Smooth muscle cell (in vitro differentiated cells): ENCODE measurements around the gene ACTG2. TPM values are rescaled to one million over a fixed set of nuclear protein-coding genes. Genes with fewer than 3 reads are reported as not detected.

Source experiments
- DNase-seq: peaks from one replicate; lab custom pipeline; 2025; ENCODE audit not compliant: unreplicated experiment; lab: John Stamatoyannopoulos, UW
- H2AFZ ChIP-seq: fragments of 200-600 bp; sonication (generic); 2 replicates; pipeline ENCODE4 v1.6.0; 2016; ENCODE audit warnings: antibody characterized with exemption, low read depth, mild to moderate bottlenecking
- H3F3A ChIP-seq: fragments of 200-600 bp; sonication (generic); 2 replicates; pipeline ENCODE4 v1.6.0; 2017; ENCODE audit warnings: antibody characterized with exemption, low read depth
- H3K27ac ChIP-seq: fragments of 200-600 bp; sonication (generic); 2 replicates; pipeline ENCODE4 v1.5.1; 2016; ENCODE audit warnings: low read depth, mild to moderate bottlenecking
- H3K27me3 ChIP-seq: fragments of 200-600 bp; sonication (generic); 2 replicates; pipeline ENCODE4 v1.6.1; 2016; ENCODE audit warnings: low read depth, mild to moderate bottlenecking
- H3K36me3 ChIP-seq: fragments of 200-600 bp; sonication (generic); 2 replicates; pipeline ENCODE4 v1.5.1; 2016; ENCODE audit warnings: low read depth
- H3K4me1 ChIP-seq: fragments of 200-600 bp; sonication (generic); 2 replicates; pipeline ENCODE4 v1.5.1; 2016; ENCODE audit warnings: low read depth
- H3K4me2 ChIP-seq: fragments of 200-600 bp; sonication (generic); 2 replicates; pipeline ENCODE4 v1.6.0; 2016; ENCODE audit warnings: mild to moderate bottlenecking
- H3K4me3 ChIP-seq: fragments of 200-600 bp; sonication (generic); 2 replicates; pipeline ENCODE4 v1.5.1; 2016; ENCODE audit warnings: mild to moderate bottlenecking
- H3K79me2 ChIP-seq: fragments of 200-600 bp; sonication (generic); 2 replicates; pipeline ENCODE4 v1.6.0; 2016; ENCODE audit warnings: low read depth, mild to moderate bottlenecking
- H3K9ac ChIP-seq: fragments of 200-600 bp; sonication (generic); 2 replicates; pipeline ENCODE4 v1.6.0; 2016; ENCODE audit warnings: low read depth
- H3K9me3 ChIP-seq: fragments of 200-600 bp; sonication (generic); replicated peaks from 2 replicates; pipeline ENCODE4 v1.5.1; 2016; ENCODE audit warnings: low read depth
- H4K20me1 ChIP-seq: fragments of 200-600 bp; sonication (generic); 2 replicates; pipeline ENCODE4 v1.6.0; 2016; ENCODE audit warnings: low read depth
- CTCF ChIP-seq: fragments of 200-600 bp; sonication (generic); IDR thresholded peaks from 2 replicates; pipeline ENCODE4 v1.5.1; 2017; ENCODE audit warnings: borderline replicate concordance, mild to moderate bottlenecking, antibody characterized with exemption; ENCODE audit not compliant: insufficient read depth, poor library complexity, severe bottlenecking
- WGBS: methylation state at CpG from one replicate; pipeline ENCODE4 v1.1.7; 2016; ENCODE audit warnings: low lambda C conversion rate; 5-methylcytosine and 5-hydroxymethylcytosine counted together
- polyA plus RNA-seq: library from polyadenylated mRNA; unstranded; fragments of >200 nt; fragmentation: Nextera tagmentation; extraction: Ambion mirVana; gene quantifications from 2 replicates; pipeline ENCODE4 v1.2.1, GENCODE V29; 2016
- total RNA-seq: library from RNA; depleted of rRNA; stranded (reverse); fragments of >200 nt; gene quantifications from 2 replicates; pipeline ENCODE4 v1.2.3, GENCODE V29; 2014

The ACTG2 gene
- total RNA-seq (201 and 323 TPM in 2 replicates), polyA plus RNA-seq (796 and 874 TPM in 2 replicates)

GRCh38 chr2:73892631-73893329 is at the start of gene ACTG2:
Gene ACTG2 (plus strand): TSS chr2:73893008. CDS start chr2:73901312, 8,304 bp downstream.
- H3F3A ChIP-seq = no peaks in the 10 kb centered on the region
- no peak within 1 kb of the TSS for H3K27ac ChIP-seq
- H3K79me2 ChIP-seq = peaks cover 7% of the 10 kb centered on the region
- peak within 1 kb of the TSS; percentile 50 for H3K4me2 ChIP-seq
- no peak for TF ChIP-seq CTCF
- peak within 1 kb of the TSS; percentile 45 for H2AFZ ChIP-seq
- H4K20me1 ChIP-seq = no peaks in the 10 kb centered on the region
- H3K4me3 ChIP-seq = peak within 1 kb of the TSS; percentile 2
- H3K36me3 ChIP-seq = no peaks in the 10 kb centered on the region
- peaks cover 6% of the 10 kb centered on the region for H3K4me1 ChIP-seq
- no peaks in the 10 kb centered on the region for H3K9me3 ChIP-seq
- no peaks in the 10 kb centered on the region for H3K27me3 ChIP-seq
- 56% methylated on average over 15 of the region's 15 CpGs for WGBS
- no peak within 1 kb of the TSS for H3K9ac ChIP-seq
- DNase-seq = no peak

- H3K79me2 ChIP-seq = peaks cover 9% of the 10 kb centered on the region
- H3K27ac ChIP-seq = no peak overlapping the region
- 93% methylated on average over 2 of the region's 2 CpGs for WGBS
- no peak overlapping the region for H3K9ac ChIP-seq
- no peaks in the 10 kb centered on the region for H3K9me3 ChIP-seq
- no peaks in the 10 kb centered on the region for H3K27me3 ChIP-seq
- no peak overlapping the region for H2AFZ ChIP-seq
- no peak overlapping the region for H3K4me2 ChIP-seq
- peaks cover 44% of the 10 kb centered on the region for H4K20me1 ChIP-seq
- H3F3A ChIP-seq = peaks cover 2% of the 10 kb centered on the region
- H3K36me3 ChIP-seq = peaks cover 12% of the 10 kb centered on the region
- TF ChIP-seq CTCF = no peak
- no peak for DNase-seq
- H3K4me3 ChIP-seq = no peak overlapping the region
- peaks cover under 1% of the 10 kb centered on the region for H3K4me1 ChIP-seq
These were observed 48.7 kb upstream of the ACTG2 start for GRCh38 chr2:73844087-73844486.

- Histone ChIP-seq H3F3A (peaks cover 3% of the 10 kb centered on the region), H3K9ac (no peak overlapping the region), H3K27ac (no peak overlapping the region), H3K27me3 (no peaks in the 10 kb centered on the region), H3K4me3 (no peak overlapping the region), H3K36me3 (peaks cover 13% of the 10 kb centered on the region), H3K4me1 (no peaks in the 10 kb centered on the region), H3K9me3 (no peaks in the 10 kb centered on the region), H3K4me2 (no peak overlapping the region), H4K20me1 (peaks cover 4% of the 10 kb centered on the region), H3K79me2 (no peaks in the 10 kb centered on the region), H2AFZ (no peak overlapping the region)
- WGBS = 93% methylated on average over 2 of the region's 2 CpGs
- DNase-seq = no peak
- TF ChIP-seq CTCF = no peak
These were observed 42.8 kb upstream of the ACTG2 start for GRCh38 chr2:73850009-73850408.

GRCh38 chr2:73851274-73851673 is 41.5 kb upstream of the ACTG2 start:
- Histone ChIP-seq H3K9ac (no peak overlapping the region), H3K4me3 (no peak overlapping the region), H3F3A (peaks cover 3% of the 10 kb centered on the region), H2AFZ (no peak overlapping the region), H3K79me2 (no peaks in the 10 kb centered on the region), H3K27me3 (no peaks in the 10 kb centered on the region), H4K20me1 (peaks cover 4% of the 10 kb centered on the region), H3K9me3 (no peaks in the 10 kb centered on the region), H3K4me1 (no peaks in the 10 kb centered on the region), H3K27ac (no peak overlapping the region), H3K36me3 (peaks cover 5% of the 10 kb centered on the region), H3K4me2 (peak overlapping the region; percentile 29)
- DNase-seq = no peak
- 96% methylated on average over 3 of the region's 3 CpGs for WGBS
- TF ChIP-seq CTCF = peak; percentile 17
